DND-41 (cell line): Measurements from ENCODE around the gene LAMC3.

Experiments used
- EZH2 ChIP-seq: IDR thresholded peaks from 3 replicates; pipeline ENCODE4 v1.6.1; 2012; ENCODE audit warnings: borderline replicate concordance, low read depth, mild to moderate bottlenecking, moderate library complexity, low read length, inconsistent platforms; ENCODE audit not compliant: severe bottlenecking
- TF ChIP-seq, protein P1 (sequence below): IDR thresholded peaks from 2 replicates; pipeline ENCODE4 v1.5.1; 2012; ENCODE audit warnings: borderline replicate concordance, low read length, moderate library complexity, mild to moderate bottlenecking; ENCODE audit not compliant: poor library complexity, severe bottlenecking; ENCODE audit errors: extremely low read depth

DNA sequence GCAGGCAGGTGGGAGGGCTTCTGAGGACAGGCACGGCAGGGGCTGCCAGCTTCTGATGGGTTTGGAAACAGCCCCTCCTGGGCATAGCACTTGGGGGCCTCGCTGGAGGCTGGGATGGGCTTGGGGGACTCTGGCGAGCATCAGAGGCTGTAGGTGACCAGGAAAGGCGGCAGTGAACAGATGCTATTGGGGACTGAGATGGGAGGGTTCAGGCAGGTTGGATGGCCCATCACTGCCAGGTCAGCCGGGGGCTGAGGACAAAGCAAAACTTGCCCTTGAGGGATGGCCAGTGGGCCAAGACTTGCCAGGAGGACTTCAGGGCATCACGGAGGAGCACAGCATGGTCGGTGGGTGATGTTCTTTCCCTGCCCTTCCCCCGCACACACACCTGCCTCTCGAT lies 94.0 kb downstream of the LAMC3 start:
- TF ChIP-seq, protein P1, sequence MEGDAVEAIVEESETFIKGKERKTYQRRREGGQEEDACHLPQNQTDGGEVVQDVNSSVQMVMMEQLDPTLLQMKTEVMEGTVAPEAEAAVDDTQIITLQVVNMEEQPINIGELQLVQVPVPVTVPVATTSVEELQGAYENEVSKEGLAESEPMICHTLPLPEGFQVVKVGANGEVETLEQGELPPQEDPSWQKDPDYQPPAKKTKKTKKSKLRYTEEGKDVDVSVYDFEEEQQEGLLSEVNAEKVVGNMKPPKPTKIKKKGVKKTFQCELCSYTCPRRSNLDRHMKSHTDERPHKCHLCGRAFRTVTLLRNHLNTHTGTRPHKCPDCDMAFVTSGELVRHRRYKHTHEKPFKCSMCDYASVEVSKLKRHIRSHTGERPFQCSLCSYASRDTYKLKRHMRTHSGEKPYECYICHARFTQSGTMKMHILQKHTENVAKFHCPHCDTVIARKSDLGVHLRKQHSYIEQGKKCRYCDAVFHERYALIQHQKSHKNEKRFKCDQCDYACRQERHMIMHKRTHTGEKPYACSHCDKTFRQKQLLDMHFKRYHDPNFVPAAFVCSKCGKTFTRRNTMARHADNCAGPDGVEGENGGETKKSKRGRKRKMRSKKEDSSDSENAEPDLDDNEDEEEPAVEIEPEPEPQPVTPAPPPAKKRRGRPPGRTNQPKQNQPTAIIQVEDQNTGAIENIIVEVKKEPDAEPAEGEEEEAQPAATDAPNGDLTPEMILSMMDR: no peak
- no peak for TF ChIP-seq EZH2
